RPMI7951 (cell line): Measurements from ENCODE around the gene OR1I1. TPM values are rescaled to one million over a fixed set of nuclear protein-coding genes. Genes with fewer than 3 reads are reported as not detected.

Experiments used
- DNase-seq: peaks from one replicate; pipeline ENCODE4 v3.0.0-alpha.2; 2012; ENCODE audit warnings: low read depth
- total RNA-seq: library from RNA; depleted of rRNA; stranded (reverse); fragments of >200 nt; shearing (Covaris generic); gene quantifications from 2 replicates; pipeline ENCODE4 v1.2.3, GENCODE V29; 2014

Gene OR1I1
- total RNA-seq, 1 experiment from 2014 or later = not detected

DNA sequence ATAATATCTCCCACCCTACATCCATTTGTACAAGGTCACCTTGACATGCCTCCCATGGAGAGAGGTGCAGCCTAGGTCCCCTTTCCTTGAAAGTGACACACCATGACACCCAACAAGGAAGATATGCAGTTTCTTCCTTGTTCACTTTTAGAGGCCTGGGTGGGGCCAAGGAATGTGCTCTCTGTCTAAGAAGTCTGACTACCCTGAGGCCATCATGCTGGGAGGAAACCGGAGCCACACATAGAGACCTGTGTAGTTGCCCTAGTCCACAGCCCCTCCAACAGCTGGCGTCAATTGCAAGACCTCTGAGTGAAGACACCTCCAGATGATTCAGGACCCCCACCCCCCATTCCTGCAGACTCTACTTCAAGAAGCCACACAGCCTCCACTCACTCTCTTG is 36.2 kb downstream of the OR1I1 start:
- DNase-seq = no peak

DNA sequence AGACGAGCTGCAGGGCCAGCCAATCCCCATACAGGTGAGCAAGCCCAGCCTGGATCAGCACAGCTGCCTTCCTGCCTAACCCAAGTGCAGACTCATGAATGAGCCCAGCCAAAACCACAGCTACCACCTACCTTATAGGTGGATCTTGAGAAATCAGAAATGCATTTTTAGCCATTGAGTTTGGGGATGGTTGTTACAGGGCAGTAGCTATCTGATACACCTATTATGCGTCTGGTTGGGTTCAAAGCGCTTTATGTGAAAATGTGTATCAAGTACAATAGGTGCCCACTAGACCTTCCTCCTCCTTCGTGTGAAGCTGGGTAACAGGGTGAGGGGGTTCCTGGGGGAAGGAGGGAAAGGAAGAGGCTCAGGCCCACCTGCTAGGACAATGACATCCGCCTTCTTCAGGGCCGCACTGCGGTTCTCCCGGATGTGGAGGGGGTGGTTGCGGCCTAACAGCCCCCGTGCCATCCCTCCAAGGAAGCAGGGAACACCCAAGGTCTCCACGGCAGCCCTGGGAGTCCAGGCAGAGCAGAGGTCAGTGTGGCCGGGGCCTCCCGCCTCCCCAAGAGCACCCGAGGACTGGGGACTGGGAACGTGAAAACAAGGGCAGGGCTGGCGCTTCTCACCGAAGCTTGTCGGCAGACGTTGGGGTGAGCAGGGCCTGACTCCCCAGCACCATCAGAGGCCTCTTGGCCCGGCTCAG is 36.9 kb downstream of the OR1I1 start:
- DNase-seq = no peak

DNA sequence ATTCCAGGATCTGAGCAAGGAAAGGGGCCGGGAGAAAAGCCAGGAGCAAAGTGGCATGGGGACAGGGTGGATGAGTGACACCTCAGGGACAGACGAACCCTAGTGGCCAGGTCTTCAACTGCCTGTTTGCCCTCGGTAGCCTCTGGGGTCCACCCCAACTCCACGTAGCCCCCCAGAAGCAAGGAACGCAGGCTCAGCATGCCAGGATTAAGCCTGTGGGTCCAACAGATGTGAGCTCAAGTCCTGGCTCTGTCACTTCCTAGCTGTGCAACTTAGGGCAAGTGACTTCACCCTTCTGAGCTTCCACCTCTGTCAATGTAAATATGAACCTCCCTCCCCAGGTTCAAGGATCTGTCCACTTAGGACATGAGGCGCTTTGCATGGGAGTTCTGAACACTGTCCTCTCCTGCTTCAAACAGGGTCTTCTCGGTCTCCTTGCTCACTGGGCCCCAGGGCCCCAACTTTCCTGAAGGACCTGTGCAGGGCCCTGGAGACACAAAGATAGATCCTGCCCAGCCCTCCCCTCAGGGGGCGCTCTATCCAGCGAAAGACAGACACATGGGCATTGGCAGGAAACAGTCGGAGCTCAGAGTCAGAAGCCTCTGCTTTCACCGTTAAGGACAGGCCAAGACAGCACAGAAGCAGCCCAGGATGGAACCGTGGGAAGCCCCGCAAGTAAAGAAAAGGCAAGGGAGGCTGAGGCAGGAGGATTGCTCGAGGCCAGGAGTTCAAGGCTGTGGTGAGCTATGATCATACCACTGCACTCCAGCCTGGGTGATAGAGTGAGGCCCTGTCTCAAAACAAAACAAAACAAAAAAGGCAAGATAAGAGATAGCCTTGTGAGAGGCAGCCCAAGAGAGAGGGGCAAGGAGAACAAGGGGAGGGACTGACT is 38.4 kb downstream of the OR1I1 start:
- no peak for DNase-seq

- no peak for DNase-seq
Measured at GRCh38 chr19:15122331-15123030, 40.5 kb downstream of the OR1I1 start.

- DNase-seq = no peak
Measured at GRCh38 chr19:15123031-15123890, 41.2 kb downstream of the OR1I1 start.

- DNase-seq = peak; percentile 39
Measured at GRCh38 chr19:15123900-15124299, 41.9 kb downstream of the OR1I1 start.

DNA sequence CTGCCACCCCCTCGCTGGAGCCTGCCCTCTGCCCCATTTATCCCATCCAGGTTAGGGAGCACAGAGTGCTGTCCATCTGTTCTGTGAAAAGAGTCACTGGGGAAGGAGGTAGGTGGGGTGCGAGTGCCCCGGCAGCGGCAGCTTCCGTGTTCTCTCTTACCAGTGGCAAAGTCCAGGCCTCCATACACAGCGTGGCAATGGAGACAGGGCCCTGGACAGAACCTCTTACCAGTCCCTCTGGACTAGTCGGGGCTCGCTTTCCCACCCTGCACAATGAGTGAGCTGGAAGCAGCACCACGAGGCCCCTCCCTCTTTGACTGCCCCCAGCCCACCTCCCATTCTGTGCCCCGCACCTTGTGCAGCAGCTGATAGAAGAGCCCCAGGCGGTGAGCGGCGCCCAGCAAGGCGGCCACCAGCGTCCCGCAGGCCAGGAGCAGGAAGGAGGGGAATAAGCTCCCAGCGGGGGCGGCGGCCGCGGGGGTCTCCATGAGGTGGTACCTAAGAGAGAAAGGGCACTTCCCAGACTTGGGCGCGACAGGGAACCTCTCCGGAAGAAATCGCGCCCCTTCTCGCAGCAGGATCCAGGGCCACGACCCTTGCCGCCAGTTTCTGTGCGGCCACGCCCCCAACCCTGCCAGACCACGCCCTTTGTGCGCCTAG is 42.7 kb downstream of the OR1I1 start:
- no peak for DNase-seq

GRCh38 chr19:15125232-15126067 is 43.4 kb downstream of the OR1I1 start:
- DNase-seq = peak; percentile 97

GRCh38 chr19:15126131-15126910 is 44.3 kb downstream of the OR1I1 start:
- no peak for DNase-seq

GRCh38 chr19:15128162-15128770 is 46.3 kb downstream of the OR1I1 start:
- no peak for DNase-seq

DNA sequence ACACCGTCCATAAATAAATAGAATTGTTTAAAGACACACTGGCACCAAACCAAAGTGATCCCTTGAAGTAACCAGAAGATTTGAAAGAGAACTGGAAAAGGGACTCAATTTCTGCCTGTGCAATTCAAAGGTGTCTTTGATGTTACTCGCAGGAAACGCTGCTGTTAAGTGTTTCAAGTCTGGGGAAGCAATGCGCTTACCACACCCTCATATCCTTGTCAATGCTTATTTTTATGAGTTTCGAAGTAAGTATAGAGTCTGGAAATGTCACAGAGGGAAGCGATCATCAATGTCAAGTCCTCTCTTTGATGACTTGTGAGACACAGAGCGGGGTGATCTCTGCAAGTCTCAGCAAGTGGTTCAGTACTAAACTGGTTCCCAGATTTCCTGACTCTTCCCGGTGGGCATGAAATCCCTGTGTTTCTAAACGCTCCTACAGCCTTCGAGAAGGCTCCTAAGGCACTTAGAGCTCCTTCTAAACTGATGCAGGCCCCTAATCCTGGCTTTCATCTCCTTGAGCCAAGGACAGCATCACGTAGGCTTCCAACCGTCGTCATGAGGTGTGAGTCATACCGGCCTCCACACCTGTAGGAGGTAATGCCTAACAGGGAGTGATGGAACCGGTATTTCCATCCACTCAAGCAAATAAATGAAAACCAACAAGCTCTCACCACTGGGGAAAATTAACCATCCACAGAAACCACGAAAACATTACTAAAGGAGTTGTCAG is 48.0 kb downstream of the OR1I1 start:
- DNase-seq = no peak

GRCh38 chr19:15136234-15136954 is 54.4 kb downstream of the OR1I1 start:
- peak; percentile 31 for DNase-seq

- no peak for DNase-seq
Measured at GRCh38 chr19:15137777-15138176, 55.8 kb downstream of the OR1I1 start.

DNA sequence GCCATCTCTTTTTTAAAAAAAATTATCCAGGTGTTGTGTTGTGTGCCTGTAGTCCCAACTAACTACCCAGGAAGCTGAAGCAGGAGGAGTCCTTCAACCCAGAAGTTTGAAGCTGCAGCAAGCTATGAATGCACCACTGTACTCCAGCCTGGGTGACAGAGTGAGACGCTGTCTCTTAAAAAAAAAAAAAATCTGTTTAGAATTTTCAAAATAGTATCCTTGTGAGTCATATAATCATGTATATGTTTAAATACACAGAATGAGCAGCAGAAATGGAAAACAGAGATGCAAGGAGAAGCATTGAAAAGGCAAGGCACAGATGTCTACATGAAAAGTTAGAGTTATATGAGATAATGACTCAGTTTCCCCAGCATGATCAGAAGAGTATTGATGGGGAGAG is 56.4 kb downstream of the OR1I1 start:
- DNase-seq = peak; percentile 35

DNA sequence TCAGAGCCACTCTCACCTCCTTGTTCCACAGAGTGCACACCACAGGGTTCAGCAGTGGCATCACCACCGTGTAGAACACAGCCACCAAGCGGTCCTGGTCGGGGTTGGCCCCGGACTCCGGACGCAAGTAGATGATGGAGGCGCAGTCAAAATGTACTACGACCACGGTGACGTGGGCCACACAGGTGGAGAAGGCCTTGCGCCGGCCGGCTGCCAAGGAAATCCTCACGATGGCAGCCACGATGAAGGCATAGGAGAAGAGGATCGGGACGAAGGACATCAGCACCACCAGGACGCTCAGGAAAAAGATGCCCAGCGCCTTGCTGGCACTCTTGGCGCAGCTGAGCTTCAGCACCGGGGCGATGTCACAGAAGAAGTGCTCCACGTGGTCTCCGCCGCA is 59.1 kb downstream of the OR1I1 start:
- DNase-seq = no peak

DNA sequence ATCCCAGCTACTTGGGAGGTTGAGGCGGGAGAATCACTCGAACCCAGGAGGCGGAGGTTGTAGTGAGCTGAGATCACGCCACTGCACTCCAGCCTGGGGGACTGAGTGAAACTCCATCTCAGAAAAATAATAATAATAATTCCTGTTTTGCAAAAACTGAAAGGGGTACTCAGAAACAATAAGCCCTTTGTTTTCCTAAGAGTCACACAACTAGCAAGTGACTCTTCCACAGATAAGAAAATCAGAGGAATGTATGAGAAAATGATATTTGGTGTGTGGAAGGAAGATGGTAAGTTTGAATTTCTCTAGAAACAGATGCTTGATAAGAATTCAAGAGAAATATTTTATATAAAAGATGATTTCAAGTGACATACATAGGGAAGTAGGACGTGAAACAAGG is 60.3 kb downstream of the OR1I1 start:
- DNase-seq = no peak
